GM18907 (cell line): ENCODE measurements around the gene RAB3D.
"Not testable (repeated sequence)": the region's sequence is repeated elsewhere in the genome, so short reads cannot be mapped to it uniquely, and the experiment has no call there.

ENCODE experiments used
- ATAC-seq: cut with Tn5 transposase; IDR thresholded peaks from one replicate; pipeline ENCODE4 v1.9.1; 2021; ENCODE audit warnings: mild to moderate bottlenecking, moderate library complexity; ENCODE audit not compliant: unreplicated experiment

Gene RAB3D

GRCh38 chr19:11367528-11367927 is 28.1 kb upstream of the RAB3D start:
- no peak for ATAC-seq

- no peak for ATAC-seq
Measured at GRCh38 chr19:11365557-11366117, 26.2 kb upstream of the RAB3D start.

GRCh38 chr19:11364935-11365334 is 25.5 kb upstream of the RAB3D start:
- ATAC-seq = no peak

DNA sequence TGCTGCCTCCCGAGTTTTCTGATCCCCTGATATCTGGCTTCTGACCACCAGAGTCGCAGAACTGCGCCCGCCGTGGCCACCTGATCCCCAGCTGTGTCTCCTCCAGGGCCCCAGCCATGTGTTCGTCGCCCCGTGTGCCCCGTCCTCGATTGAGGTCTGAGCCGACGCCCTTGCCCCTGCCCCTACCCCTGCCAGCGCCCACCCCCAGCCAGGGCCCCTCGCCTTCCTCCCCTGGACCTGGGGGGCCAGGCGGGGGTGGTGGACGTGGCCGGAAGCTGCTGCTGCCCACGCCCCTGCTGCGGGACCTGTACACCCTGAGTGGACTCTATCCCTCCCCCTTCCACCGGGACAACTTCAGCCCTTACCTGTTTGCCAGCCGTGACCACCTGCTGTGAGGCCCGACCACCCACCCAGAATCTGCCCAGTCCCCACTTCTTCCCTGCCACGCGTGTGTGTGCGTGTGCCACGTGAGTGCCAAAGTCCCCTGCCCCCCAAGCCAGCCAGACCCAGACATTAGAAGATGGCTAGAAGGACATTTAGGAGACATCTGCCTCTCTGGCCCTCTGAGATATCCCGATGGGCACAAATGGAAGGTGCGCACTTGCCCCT is 24.9 kb upstream of the RAB3D start:
- no peak for ATAC-seq

GRCh38 chr19:11363881-11364280 is 24.4 kb upstream of the RAB3D start:
- no peak for ATAC-seq

- ATAC-seq = no peak
Measured at GRCh38 chr19:11361771-11362731, 22.6 kb upstream of the RAB3D start.

- ATAC-seq = no peak
Measured at GRCh38 chr19:11361037-11361770, 21.7 kb upstream of the RAB3D start.

DNA sequence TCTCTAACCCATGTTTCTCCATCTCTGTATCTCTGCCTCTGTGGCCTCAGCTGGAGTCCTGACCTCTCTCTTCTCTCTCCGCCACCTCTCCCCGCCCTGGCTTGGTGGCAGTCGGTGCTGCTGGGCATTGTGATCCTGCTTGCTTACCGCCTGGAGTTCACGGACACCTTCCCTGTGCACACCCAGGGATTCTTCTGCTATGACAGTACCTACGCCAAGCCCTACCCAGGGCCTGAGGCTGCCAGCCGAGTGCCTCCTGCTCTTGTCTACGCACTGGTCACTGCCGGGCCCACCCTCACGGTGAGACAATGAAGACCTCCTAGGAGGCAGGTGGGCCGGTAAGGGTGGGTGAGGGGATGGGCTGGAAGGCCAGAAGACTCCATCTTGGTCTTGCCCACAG is 20.0 kb upstream of the RAB3D start:
- ATAC-seq = no peak

GRCh38 chr19:11356676-11357550 is 17.5 kb upstream of the RAB3D start:
- ATAC-seq = no peak

DNA sequence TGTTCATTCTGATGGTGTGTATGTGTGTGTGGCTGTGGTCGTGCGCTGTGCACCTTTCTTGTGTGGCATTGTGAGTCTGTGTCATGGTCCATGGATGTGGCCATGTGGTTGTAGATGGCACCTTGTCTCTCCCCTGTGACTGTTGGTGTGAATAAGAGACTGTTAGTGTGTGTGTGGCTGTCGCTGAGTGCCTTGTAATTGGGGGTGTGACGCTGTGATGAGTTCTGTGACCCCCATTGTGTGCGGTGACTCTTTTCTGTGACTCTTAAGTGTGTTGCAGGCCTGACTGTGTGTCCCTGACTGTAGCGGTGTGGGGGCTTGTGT is 16.6 kb upstream of the RAB3D start:
- ATAC-seq = no peak

- no peak for ATAC-seq
Measured at GRCh38 chr19:11355160-11356073, 16.0 kb upstream of the RAB3D start, which contains the start of gene PLPPR2. TSS of gene PLPPR2 (plus strand) at chr19:11355432. CDS start at chr19:11357674, 2,242 bp downstream.

- not testable (repeated sequence) for ATAC-seq
Measured at GRCh38 chr19:11354102-11354501, 14.6 kb upstream of the RAB3D start.

DNA sequence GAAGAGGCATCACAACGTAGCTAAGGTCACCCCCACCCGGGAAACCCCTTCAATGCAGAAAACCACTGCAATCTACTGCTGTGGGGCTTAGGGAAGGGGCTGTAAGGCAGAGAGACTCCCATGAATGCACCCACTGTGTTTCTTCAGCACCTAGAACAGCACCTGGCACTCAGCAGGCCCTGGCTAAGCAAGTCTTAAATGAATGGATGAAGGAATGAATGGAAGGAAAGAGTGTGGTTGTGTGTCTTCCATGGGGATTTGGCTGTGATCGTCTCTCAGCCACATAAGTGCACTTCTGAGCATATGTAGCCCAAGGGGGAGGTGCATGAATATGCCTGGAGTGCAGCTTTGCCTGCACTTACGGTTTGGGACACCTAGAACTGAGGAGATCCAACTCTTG is 9.7 kb upstream of the RAB3D start:
- no peak for ATAC-seq

DNA sequence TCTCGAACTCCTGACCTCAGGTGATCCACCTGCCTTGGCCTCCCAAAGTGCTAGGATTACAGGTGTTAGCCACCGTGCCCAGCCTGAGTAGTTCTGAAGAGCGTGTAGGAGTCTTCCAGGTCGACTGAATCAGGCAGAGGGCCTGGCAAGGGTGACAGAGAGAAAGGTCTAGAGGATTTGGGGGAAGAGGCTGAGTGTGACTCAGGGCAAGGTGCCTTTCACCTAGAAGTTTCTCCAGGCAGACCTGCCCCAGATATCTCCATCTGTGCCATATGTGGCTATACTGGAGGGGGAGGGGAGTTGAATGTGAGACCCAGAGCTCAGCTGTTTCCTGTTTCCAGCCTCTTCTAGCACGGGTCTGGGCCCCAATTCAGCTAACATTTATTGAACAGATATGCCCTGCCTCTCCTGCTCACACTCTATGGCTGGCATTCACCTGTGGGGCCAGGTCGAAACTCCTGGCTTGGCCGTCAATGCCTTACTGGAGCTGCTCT is 8.1 kb upstream of the RAB3D start:
- ATAC-seq = no peak

- ATAC-seq = peak; percentile 86
Measured at GRCh38 chr19:11346104-11346940, 6.9 kb upstream of the RAB3D start, which contains the start of the genes CCDC159 and TMEM205. TSS of gene CCDC159 (plus strand) at chr19:11346519. CDS start at chr19:11346607, 88 bp downstream. TSS of gene TMEM205 (minus strand) at chr19:11346268. CDS start at chr19:11345619, 649 bp downstream.

- no peak for ATAC-seq
Measured at GRCh38 chr19:11345122-11345803, 5.8 kb upstream of the RAB3D start.

DNA sequence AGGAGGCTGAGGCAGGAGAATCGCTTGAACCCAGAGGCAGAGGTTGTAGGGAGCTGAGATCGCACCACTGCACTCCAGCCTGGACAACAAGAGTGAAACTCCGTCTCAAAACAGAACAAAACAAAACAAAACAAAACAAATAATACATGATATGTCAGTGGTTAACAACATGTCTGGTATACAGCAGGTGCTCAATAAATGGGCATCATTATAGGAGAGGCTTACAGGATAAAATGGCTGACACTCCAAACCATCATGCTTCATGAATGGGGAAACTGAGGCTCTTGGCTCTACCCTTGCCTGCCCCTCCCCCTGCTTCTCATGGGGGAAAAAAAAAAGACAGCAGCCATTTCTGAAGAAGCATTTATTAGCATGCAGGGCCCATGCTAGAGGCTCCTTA is 3.0 kb upstream of the RAB3D start:
- no peak for ATAC-seq
